Stimulated activated CD4-positive, alpha-beta T cell treated with anti-CD3 and anti-CD28 coated beads, Interleukin-4, amount 100 ng/mL, for 48 hours (primary cell): ENCODE data around the gene RPL3.
A peak's percentile ranks its signal among the peaks of the same experiment; 100 is the strongest.

ENCODE experiments used
- DNase-seq, 2 donors: peaks; one replicate each; pipeline ENCODE4 v3.0.0-alpha.2; 2020; ENCODE audit warnings: low read depth in 2 of 2

The RPL3 gene

DNA sequence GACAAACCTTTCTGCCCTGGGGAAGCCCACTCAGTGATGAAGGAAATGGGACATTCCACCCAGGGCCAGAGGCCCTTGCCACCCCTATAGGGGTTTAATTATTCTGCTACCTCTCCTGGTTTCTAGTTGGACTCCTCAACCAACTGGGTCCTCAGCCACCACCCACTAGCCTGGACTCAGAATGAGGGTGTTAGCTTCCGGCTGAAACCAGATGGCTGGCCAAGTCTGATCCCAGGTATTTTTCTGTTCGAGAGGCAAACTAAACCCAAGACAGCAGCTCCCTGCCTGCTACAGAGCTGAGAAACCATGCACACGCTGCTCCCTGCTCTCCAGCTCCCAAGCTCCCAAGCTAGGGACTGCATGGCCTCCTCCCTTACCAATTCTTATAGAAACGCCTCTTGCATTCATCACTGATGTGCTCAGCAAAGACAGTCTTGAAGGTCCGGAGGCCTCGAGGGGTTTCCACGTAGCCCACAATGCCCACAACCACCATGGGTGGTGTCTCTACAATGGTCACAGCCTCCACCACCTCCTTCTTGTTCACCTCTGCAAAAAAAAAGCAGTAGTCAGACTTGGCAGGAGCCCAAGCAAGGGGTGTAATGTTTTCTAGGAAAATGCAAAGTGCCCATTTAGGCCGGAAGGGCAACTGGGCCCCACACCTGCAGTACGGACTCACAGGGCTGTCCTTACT, 2.2 kb downstream of the RPL3 start:
- DNase-seq = no peak

DNA sequence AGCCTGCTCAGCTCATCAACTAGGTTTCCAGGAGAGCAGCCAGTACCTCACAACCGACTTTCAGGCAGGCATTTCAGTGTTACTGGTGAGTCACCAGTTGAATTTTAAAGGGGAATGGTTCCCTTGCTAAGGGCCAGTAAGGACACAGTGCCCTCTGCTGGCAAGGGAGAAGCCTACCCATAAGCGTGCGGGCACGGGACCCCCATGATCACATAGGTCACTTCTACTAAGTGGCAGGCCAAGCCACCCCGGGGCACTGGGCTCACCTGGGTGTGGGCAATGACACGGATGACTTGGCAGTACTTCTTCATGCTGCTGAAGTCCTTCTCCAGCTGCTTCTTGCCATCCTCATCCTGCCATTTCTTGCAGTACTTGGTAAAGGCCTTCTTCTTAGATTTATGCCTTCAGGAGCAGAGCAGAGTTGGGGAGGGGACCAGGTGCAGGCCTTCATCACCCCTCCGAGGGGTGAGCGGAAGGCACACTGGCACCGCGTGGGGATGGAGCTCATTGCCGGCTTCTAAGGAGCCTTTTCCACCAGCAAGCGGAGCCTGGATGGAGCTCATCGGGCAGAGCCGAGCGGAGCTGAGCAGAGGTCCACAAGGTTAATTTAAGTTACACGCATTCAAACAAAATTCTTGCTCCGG, 2.9 kb downstream of the RPL3 start:
- DNase-seq = peak; percentile 70 to 75

- DNase-seq = no peak
Measured at GRCh38 chr22:39315389-39315788, 4.0 kb downstream of the RPL3 start.

DNA sequence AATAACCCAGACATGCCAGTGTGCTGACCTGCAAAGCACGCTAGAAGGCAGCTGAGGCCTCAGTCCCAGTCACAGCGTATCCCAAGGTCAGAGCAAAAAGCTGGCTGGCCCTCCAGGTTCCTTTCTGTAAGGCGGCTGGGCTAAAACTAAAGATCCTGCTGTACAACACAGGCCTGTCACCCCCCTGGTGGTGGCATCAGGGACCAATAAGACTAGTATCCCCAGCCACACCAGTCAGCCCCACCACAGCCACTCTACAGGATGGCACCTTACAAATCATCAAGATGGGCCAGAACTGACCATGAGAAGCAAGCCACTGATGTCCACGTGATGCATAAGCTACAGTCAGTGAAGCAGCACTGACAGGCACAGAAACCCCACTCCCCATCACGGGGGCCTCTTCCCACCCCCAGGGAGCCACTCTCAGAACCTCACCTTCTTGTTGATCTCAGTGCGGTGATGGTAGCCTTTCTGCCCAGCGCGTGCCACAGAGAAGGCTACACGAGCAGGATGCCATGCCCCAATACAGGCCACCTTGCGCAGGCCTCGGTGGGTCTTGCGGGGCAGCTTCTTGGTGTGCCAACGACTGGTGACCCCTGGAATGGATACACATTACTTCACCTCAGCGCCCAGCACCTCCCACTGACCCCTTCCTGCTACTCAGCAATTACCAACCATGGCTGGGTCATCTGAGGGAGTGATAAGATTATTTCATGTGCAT, 5.0 kb downstream of the RPL3 start:
- no peak for DNase-seq

DNA sequence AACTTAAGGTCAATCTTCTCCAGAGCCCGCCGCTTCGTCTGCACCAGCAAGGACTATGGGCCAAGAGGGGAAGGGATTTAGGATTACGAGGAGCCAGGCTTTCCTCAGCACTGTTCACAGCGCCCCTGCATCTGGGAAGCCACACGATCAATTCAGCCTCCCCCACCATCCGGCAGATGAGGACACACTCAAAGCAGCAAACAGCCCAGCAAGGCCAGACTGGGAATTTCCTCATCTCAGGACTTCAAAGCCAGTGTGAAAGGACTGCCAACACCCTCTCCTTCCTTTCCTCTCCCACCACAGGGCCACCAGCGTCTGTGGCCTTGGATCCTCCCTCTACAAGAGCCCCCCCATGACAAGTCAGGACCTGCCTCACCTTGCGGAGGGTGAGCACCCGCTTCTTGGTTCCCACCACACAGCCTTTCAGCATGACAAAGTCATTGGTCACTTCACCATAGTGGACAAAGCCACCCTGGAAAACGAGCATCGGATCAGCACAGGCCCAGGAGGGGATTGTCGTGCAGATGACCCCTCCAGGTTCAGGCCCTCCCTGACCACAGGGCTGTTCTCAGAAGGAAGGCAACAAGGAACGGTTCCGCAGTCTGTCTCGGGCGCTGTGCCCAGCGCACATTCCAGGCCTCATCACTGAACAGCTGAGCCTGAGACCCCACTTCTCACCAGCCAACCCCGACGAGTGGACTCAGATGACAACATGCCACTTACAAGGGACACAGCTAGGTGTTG, 6.0 kb downstream of the RPL3 start:
- DNase-seq = no peak

DNA sequence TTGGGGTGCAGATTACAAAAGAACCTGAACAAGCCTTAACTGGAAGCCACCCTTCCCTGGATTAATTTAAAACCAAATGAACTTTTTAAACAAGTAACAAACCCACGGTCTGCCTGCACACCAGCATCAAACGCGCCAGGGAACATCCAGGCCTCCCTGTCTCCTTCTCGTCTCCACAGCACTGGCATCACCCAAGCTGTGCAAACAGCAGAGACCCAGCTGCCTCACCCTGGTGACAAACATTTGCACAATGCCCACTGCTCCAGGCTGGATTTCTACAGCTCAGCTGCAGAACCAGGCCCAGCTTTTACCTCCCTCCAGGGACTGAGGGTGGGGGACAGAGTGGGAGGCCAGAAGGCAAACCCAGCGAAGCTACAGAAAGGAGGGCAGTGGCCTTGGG, 7.0 kb downstream of the RPL3 start:
- DNase-seq = no peak

GRCh38 chr22:39311592-39312400, 7.6 kb downstream of the RPL3 start:
- no peak for DNase-seq

- no peak for DNase-seq
Measured at GRCh38 chr22:39309881-39310714, 9.3 kb downstream of the RPL3 start.

GRCh38 chr22:39309364-39309861, 10.0 kb downstream of the RPL3 start:
- DNase-seq = no peak

GRCh38 chr22:39308614-39309363, 10.6 kb downstream of the RPL3 start:
- no peak for DNase-seq

DNA sequence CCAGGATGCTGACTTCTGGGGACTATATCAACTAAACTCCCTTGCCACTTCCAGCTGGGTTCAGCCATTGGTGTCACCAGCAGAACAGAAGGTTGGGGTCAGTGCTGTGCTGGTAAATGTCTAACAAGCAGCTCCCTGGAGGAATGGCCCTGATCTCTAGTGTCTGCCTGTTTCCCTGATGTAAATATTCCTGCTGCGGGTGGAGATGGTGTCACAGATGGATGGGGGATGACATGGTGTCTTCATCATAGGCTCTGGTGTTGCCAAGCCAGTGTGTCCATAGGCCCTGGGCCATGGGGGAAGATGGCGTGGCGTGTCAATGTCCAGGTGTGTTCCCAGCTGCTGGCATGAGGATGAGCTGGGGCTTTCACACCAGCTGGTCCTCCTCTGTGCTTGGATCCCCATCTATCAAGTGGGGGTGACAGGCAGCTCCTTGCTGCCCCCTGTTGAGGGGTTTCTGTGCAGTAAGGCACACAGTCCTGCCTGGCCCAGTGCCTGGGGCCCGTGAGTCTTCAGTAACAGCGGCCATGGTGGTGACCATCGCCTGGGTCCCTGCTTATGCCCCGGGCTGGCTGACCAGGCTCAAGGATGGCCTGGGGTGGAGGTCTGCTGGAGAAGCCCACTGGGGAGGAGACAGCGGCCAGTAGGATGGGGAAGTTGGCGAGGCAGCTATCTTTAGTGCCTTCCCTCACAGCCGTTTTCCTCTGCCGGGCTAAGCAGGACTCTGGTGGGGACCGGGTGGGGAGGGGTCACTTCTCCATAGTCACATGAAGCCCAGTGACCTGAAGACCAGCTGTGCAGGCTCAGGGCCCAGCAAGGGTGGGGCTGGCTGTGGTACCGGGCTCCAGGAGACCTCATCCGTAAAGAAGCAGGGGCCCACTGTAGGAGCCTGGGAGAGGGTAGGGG, 12.7 kb downstream of the RPL3 start:
- DNase-seq = no peak

DNA sequence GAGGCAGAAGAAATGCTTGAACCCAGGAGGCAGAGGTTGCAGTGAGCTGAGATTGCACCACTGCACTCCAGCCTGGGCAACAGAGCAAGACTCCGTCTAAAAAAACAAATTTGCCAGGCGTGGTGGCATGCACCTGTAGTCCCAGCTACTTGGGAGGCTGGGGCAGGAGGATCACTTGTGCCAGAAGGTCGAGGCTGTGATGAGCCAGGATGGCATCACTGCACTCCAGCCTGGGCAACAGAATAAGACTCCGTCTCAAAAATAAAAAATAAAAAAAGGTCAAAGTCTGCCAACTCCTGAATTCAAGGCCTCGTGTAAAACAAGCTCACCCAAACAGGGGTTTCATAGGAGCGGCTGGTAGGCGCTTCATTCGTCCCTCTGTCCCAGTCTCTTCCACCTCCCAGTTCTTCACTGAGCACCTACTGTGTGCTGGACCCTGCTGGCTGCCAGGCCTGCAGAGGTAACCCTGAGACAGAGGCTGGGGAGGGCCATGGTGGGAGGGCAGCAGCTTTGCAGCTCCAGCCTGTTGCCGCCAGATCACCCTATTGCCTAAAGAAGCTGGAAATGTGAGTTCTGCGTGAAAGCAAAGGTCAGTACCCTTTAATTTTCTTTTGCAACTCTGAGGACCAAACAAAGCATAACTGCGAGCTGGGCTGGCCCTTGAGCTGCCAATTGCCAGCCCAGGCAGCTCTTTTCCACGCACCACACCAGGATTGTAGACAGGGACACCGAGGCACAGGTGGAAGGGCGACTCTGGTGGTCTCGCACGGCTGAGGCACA, 15.3 kb downstream of the RPL3 start:
- no peak for DNase-seq

DNA sequence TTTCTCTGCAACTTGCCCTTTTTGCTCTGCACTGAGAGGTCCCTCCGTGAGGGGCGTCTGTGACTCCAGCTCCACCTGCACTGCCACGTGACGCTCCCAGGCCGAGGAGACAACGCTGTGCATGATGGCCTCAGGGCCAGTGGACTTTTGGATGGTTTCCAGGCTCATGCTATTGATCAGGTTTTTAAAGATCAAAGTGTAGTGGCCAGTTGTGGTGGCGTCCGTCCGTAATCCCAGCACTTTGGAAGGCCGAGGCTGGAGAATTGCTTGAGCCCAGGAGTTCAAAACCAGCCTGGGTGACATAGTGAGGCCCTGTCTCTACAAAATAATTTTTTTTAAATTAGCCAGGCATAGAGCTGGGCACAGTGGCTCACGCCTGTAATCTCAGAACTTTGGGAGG, 16.1 kb downstream of the RPL3 start:
- DNase-seq = no peak

GRCh38 chr22:39302431-39302960, 16.9 kb downstream of the RPL3 start:
- no peak for DNase-seq

DNA sequence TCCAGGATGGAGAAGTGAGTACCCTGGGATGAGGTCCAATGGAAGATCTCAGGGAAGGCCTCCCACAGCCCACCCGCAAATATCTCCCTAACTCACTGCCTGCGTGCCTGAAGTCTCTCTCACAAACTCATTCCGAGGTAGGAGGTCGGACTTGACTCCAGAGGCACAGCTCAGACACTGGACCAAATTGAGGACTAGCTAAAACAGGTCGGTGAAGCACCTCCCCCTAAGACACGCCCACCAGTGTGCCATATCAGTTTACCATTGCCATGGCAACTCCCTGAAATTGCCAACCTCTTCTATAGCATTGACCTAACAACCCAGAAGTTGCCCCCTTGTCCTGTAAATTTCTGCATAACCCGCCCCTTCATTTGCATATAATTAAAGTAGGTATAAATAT, 17.5 kb downstream of the RPL3 start:
- no peak for DNase-seq

DNA sequence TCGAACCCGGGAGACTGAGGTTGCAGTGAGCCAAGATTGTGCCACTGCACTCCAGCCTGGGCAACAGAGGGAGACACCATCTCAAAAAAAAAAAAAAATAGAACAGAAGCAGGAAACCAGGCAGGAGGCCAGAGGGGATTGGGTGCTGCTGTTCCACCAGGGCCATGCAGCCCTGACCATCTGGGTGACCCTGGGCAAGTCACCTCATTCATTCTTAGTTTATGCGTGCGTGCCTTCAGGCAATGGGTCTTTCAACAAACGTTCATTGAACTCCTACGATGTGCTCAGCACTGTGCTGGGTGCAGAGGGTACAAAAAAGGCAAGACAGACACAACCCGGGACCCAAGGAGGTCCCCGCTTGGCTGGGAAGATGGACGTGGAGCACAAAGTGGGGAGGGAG, 18.3 kb downstream of the RPL3 start:
- DNase-seq = no peak

- DNase-seq = no peak
Measured at GRCh38 chr22:39300186-39300830, 19.1 kb downstream of the RPL3 start.
